Central memory CD8-positive, alpha-beta T cell (primary cell): ENCODE data around the gene SEZ6L.
A peak's percentile ranks its signal among the peaks of the same experiment; 100 is the strongest.

Experiments
- ATAC-seq: fragments of 150-1000 bp; cut with Tn5 transposase; replicated peaks from 2 replicates; pipeline ENCODE4 v1.10.0; 2022; ENCODE audit warnings: mild to moderate bottlenecking, moderate FRiP score, moderate number of reproducible peaks; ENCODE audit not compliant: poor library complexity, severe bottlenecking; ENCODE audit errors: extremely low read depth
- DNase-seq, 2 donors: peaks; one replicate each; pipeline ENCODE4 v3.0.0; 2021; ENCODE audit warnings: low spot score in 2 of 2
- H3K27ac Mint-ChIP-seq: one replicate; pipeline ENCODE4 v1.8.0; 2022; ENCODE audit warnings: low read depth, mild to moderate bottlenecking, moderate library complexity, mixed read lengths
- H3K27me3 Mint-ChIP-seq: one replicate; pipeline ENCODE4 v1.8.0; 2022; ENCODE audit warnings: mixed read lengths
- H3K36me3 Mint-ChIP-seq: one replicate; pipeline ENCODE4 v1.8.0; 2022; ENCODE audit warnings: mild to moderate bottlenecking, moderate library complexity, mixed read lengths; ENCODE audit not compliant: insufficient read depth
- H3K4me1 Mint-ChIP-seq: one replicate; pipeline ENCODE4 v1.8.0; 2022; ENCODE audit warnings: mixed read lengths
- H3K4me3 Mint-ChIP-seq: one replicate; pipeline ENCODE4 v1.8.0; 2022; ENCODE audit warnings: mild to moderate bottlenecking, moderate library complexity, mixed read lengths
- H3K9me3 Mint-ChIP-seq: one replicate; pipeline ENCODE4 v1.8.0; 2022; ENCODE audit warnings: mixed read lengths

SEZ6L gene

GRCh38 chr22:26339755-26340154 is 170.5 kb downstream of the SEZ6L start:
- no peak for ATAC-seq

GRCh38 chr22:26342745-26343410 is 173.6 kb downstream of the SEZ6L start:
- no peak for ATAC-seq
- Mint-ChIP-seq H3K4me3 (no peak overlapping the region), H3K4me1 (no peaks in the 10 kb centered on the region), H3K27me3 (peaks cover 57% of the 10 kb centered on the region), H3K36me3 (no peaks in the 10 kb centered on the region), H3K27ac (no peak overlapping the region), H3K9me3 (no peaks in the 10 kb centered on the region)
- no peak for DNase-seq

More at GRCh38 chr22:26339755-26340154, 170.5 kb downstream of the SEZ6L start:
- H3K36me3 Mint-ChIP-seq: peaks cover 2% of the 10 kb centered on the region
- no peaks in the 10 kb centered on the region for H3K4me1 Mint-ChIP-seq
- no peak overlapping the region for H3K4me3 Mint-ChIP-seq
- no peak overlapping the region for H3K27ac Mint-ChIP-seq
- H3K27me3 Mint-ChIP-seq: peaks cover 74% of the 10 kb centered on the region
- H3K9me3 Mint-ChIP-seq: no peaks in the 10 kb centered on the region
- DNase-seq: no peak

GRCh38 chr22:26345496-26345895 is 176.2 kb downstream of the SEZ6L start:
- Mint-ChIP-seq H3K27me3 (peaks cover 38% of the 10 kb centered on the region), H3K27ac (no peak overlapping the region), H3K9me3 (no peaks in the 10 kb centered on the region), H3K4me3 (no peak overlapping the region), H3K36me3 (no peaks in the 10 kb centered on the region), H3K4me1 (no peaks in the 10 kb centered on the region)
- no peak for DNase-seq
- ATAC-seq: no peak

- no peak for DNase-seq
- Mint-ChIP-seq H3K9me3 (no peaks in the 10 kb centered on the region), H3K36me3 (no peaks in the 10 kb centered on the region), H3K4me3 (no peak overlapping the region), H3K4me1 (no peaks in the 10 kb centered on the region), H3K27ac (no peak overlapping the region), H3K27me3 (peaks cover 33% of the 10 kb centered on the region)
- ATAC-seq: no peak
Measured at GRCh38 chr22:26348810-26349526, 179.7 kb downstream of the SEZ6L start.

- Mint-ChIP-seq H3K4me1 (no peaks in the 10 kb centered on the region), H3K27ac (no peak overlapping the region), H3K4me3 (no peak overlapping the region), H3K27me3 (peaks cover 38% of the 10 kb centered on the region), H3K36me3 (no peaks in the 10 kb centered on the region), H3K9me3 (no peaks in the 10 kb centered on the region)
- ATAC-seq (no peak), DNase-seq (no peak)
Measured at GRCh38 chr22:26354707-26355106, 185.4 kb downstream of the SEZ6L start.

GRCh38 chr22:26357281-26357680 is 188.0 kb downstream of the SEZ6L start:
- no peaks in the 10 kb centered on the region for H3K36me3 Mint-ChIP-seq
- DNase-seq (no peak), ATAC-seq (no peak)
- H3K4me3 Mint-ChIP-seq: no peak overlapping the region
- H3K27ac Mint-ChIP-seq: no peak overlapping the region
- peaks cover 40% of the 10 kb centered on the region for H3K27me3 Mint-ChIP-seq
- H3K9me3 Mint-ChIP-seq: no peaks in the 10 kb centered on the region
- no peaks in the 10 kb centered on the region for H3K4me1 Mint-ChIP-seq

- H3K27me3 Mint-ChIP-seq: peaks cover 44% of the 10 kb centered on the region
- H3K9me3 Mint-ChIP-seq: no peaks in the 10 kb centered on the region
- no peak overlapping the region for H3K27ac Mint-ChIP-seq
- no peaks in the 10 kb centered on the region for H3K4me1 Mint-ChIP-seq
- DNase-seq (no peak), ATAC-seq (no peak)
- H3K36me3 Mint-ChIP-seq: no peaks in the 10 kb centered on the region
- H3K4me3 Mint-ChIP-seq: no peak overlapping the region
Measured at GRCh38 chr22:26357813-26358212, 188.6 kb downstream of the SEZ6L start.

GRCh38 chr22:26359156-26359555 is 189.9 kb downstream of the SEZ6L start:
- H3K27me3 Mint-ChIP-seq: peaks cover 34% of the 10 kb centered on the region
- DNase-seq (no peak), ATAC-seq (no peak)
- H3K36me3 Mint-ChIP-seq: no peaks in the 10 kb centered on the region
- H3K4me1 Mint-ChIP-seq: no peaks in the 10 kb centered on the region
- H3K4me3 Mint-ChIP-seq: no peak overlapping the region
- no peaks in the 10 kb centered on the region for H3K9me3 Mint-ChIP-seq
- H3K27ac Mint-ChIP-seq: no peak overlapping the region

- no peak overlapping the region for H3K4me3 Mint-ChIP-seq
- H3K27ac Mint-ChIP-seq: no peak overlapping the region
- H3K27me3 Mint-ChIP-seq: peaks cover 22% of the 10 kb centered on the region
- H3K36me3 Mint-ChIP-seq: no peaks in the 10 kb centered on the region
- no peaks in the 10 kb centered on the region for H3K4me1 Mint-ChIP-seq
- ATAC-seq (no peak), DNase-seq (peak; percentile 44 to 53)
- no peaks in the 10 kb centered on the region for H3K9me3 Mint-ChIP-seq
Measured at GRCh38 chr22:26360169-26360885, 191.1 kb downstream of the SEZ6L start.

GRCh38 chr22:26362471-26362870 is 193.2 kb downstream of the SEZ6L start:
- H3K9me3 Mint-ChIP-seq: no peaks in the 10 kb centered on the region
- ATAC-seq (no peak), DNase-seq (no peak)
- H3K36me3 Mint-ChIP-seq: no peaks in the 10 kb centered on the region
- peaks cover 20% of the 10 kb centered on the region for H3K27me3 Mint-ChIP-seq
- H3K27ac Mint-ChIP-seq: no peak overlapping the region
- peaks cover 2% of the 10 kb centered on the region for H3K4me1 Mint-ChIP-seq
- no peak overlapping the region for H3K4me3 Mint-ChIP-seq

GRCh38 chr22:26364066-26365015 is 195.1 kb downstream of the SEZ6L start:
- peak; percentile 53 for ATAC-seq
- Mint-ChIP-seq H3K27me3 (peaks cover 20% of the 10 kb centered on the region), H3K9me3 (no peaks in the 10 kb centered on the region), H3K4me3 (no peak overlapping the region), H3K27ac (no peak overlapping the region), H3K36me3 (no peaks in the 10 kb centered on the region), H3K4me1 (peaks cover 5% of the 10 kb centered on the region)
- DNase-seq: peak in 1 of 2 donors; percentile 27
